Keratinocyte (primary cell): ENCODE measurements around the gene FUT7. TPM values are rescaled to one million over a fixed set of nuclear protein-coding genes. Genes with fewer than 3 reads are reported as not detected.

ENCODE experiments used
- DNase-seq: peaks from one replicate; pipeline ENCODE4 v3.0.0-alpha.2; 2011; ENCODE audit warnings: low read depth, missing footprints, low spot score
- FAIRE-seq: peaks from 2 replicates; lab custom pipeline; 2011; peaks lifted over from hg19 to GRCh38; lab: Jason Lieb, UNC
- H2AFZ ChIP-seq: 2 replicates; pipeline ENCODE4 v1.6.0; 2012; ENCODE audit warnings: low read length, control low read depth, inconsistent platforms; ENCODE audit not compliant: control insufficient read depth
- H3K27ac ChIP-seq: 2 replicates; pipeline ENCODE4 v1.5.1; 2011; ENCODE audit warnings: low read length; ENCODE audit not compliant: control insufficient read depth, insufficient read depth
- H3K27me3 ChIP-seq: 3 replicates; pipeline ENCODE4 v1.6.0; 2011; ENCODE audit warnings: low read length; ENCODE audit not compliant: control insufficient read depth, insufficient read depth; ENCODE audit errors: extremely low read depth
- H3K36me3 ChIP-seq, 2 experiments: 2 replicates in 1 of 2; 3 replicates in 1 of 2; pipeline ENCODE4 v1.5.1; 2011; ENCODE audit warnings: low read length in 2 of 2, mild to moderate bottlenecking in 1 of 2; ENCODE audit not compliant: control insufficient read depth in 2 of 2, insufficient read depth in 2 of 2; ENCODE audit errors: extremely low read depth in 1 of 2
- H3K4me1 ChIP-seq: 3 replicates; pipeline ENCODE4 v1.5.1; 2011; ENCODE audit warnings: low read length; ENCODE audit not compliant: control insufficient read depth, insufficient read depth; ENCODE audit errors: extremely low read depth
- H3K4me2 ChIP-seq: 3 replicates; pipeline ENCODE4 v1.6.0; 2011; ENCODE audit warnings: low read depth, low read length; ENCODE audit not compliant: control insufficient read depth, insufficient read depth; ENCODE audit errors: extremely low read depth
- H3K4me3 ChIP-seq, 3 experiments: fragments of 200-600 bp in 1 of 3; sonication (generic) in 1 of 3; 2 replicates in 2 of 3; 3 replicates in 1 of 3; pipeline ENCODE4 v1.5.1; 2011 to 2016; ENCODE audit warnings: low read length in 3 of 3, mild to moderate bottlenecking in 3 of 3, control low read depth in 2 of 3, inconsistent platforms in 1 of 3, low read depth in 1 of 3, mixed read lengths in 1 of 3, mixed run types in 1 of 3, moderate library complexity in 1 of 3; ENCODE audit not compliant: control insufficient read depth in 2 of 3, insufficient read depth in 2 of 3; ENCODE audit errors: extremely low read depth in 1 of 3
- H3K79me2 ChIP-seq: 2 replicates; pipeline ENCODE4 v1.6.0; 2012; ENCODE audit warnings: low read length; ENCODE audit not compliant: control insufficient read depth, insufficient read depth
- H3K9ac ChIP-seq: 3 replicates; pipeline ENCODE4 v1.6.0; 2011; ENCODE audit warnings: low read length; ENCODE audit not compliant: control insufficient read depth, insufficient read depth; ENCODE audit errors: extremely low read depth
- H3K9me1 ChIP-seq: 3 replicates; pipeline ENCODE4 v1.6.0; 2011; ENCODE audit warnings: low read length; ENCODE audit not compliant: control insufficient read depth, insufficient read depth; ENCODE audit errors: extremely low read depth
- H3K9me3 ChIP-seq: 2 replicates; pipeline ENCODE4 v1.5.1; 2012; ENCODE audit warnings: low read depth, low read length; ENCODE audit not compliant: control insufficient read depth
- H4K20me1 ChIP-seq: 3 replicates; pipeline ENCODE4 v1.6.0; 2011; ENCODE audit warnings: low read length; ENCODE audit not compliant: control insufficient read depth, insufficient read depth; ENCODE audit errors: extremely low read depth
- CTCF ChIP-seq, 3 experiments: IDR thresholded peaks in 1 of 3; conservative IDR thresholded peaks in 1 of 3; optimal IDR thresholded peaks in 1 of 3; 2 replicates in 2 of 3; 3 replicates in 1 of 3; pipeline versions ENCODE3 to v1.5.1; 2011; ENCODE audit warnings: low read length in 3 of 3, mild to moderate bottlenecking in 3 of 3, moderate library complexity in 2 of 3, control low read depth in 1 of 3, inconsistent platforms in 1 of 3; ENCODE audit not compliant: insufficient read depth in 2 of 3; ENCODE audit errors: extremely low read depth in 1 of 3
- EZH2 ChIP-seq: IDR thresholded peaks from one replicate; pipeline ENCODE4 v1.6.1; 2012; ENCODE audit warnings: inconsistent platforms, mild to moderate bottlenecking, low read length, moderate library complexity
- dilution Hi-C: fragments of 300-500 bp; cut with MboI; formaldehyde crosslinking; loops from one replicate; pipeline ENCODE4 v1.7.0; 2020; ENCODE audit warnings: low sequenced_read_pairs; ENCODE audit not compliant: extremely low pct_ligation_motif_present
- polyA plus RNA-seq, 5 experiments: library from polyadenylated mRNA; depleted of rRNA in 3 of 5; stranded (reverse) in 3 of 5; stranded (forward) in 1 of 5; unstranded in 1 of 5; fragments of >200 nt; gene quantifications; 1 replicate in 1 of 5; 2 replicates in 3 of 5; 3 replicates in 1 of 5; pipeline versions ENCODE4 v1.2.1 to v1.2.3, GENCODE V29; 2011 to 2012; ENCODE audit warnings: missing spikeins in 2 of 5, low read depth in 1 of 5, low replicate concordance in 1 of 5

Gene FUT7
- polyA plus RNA-seq, 1 donor (not counting 4 experiments of a cell fraction or from before 2014, with no cell fraction given): not detected

GRCh38 chr9:137065336-137065967, 33.6 kb upstream of the FUT7 start:
- H3K27me3 ChIP-seq: no peaks in the 10 kb centered on the region
- no peaks in the 10 kb centered on the region for H4K20me1 ChIP-seq
- H3K9me1 ChIP-seq: no peaks in the 10 kb centered on the region
- no peak overlapping the region for H2AFZ ChIP-seq
- H3K4me3 ChIP-seq: no peak overlapping the region
- no peak overlapping the region for H3K9ac ChIP-seq
- no peak for TF ChIP-seq EZH2
- dilution Hi-C loops: no loop called here
- H3K9me3 ChIP-seq: no peaks in the 10 kb centered on the region
- no peak overlapping the region for H3K4me2 ChIP-seq
- H3K79me2 ChIP-seq: no peaks in the 10 kb centered on the region
- H3K27ac ChIP-seq: no peak overlapping the region
- peaks cover 22% of the 10 kb centered on the region for H3K4me1 ChIP-seq
- no peaks in the 10 kb centered on the region for H3K36me3 ChIP-seq
- DNase-seq (no peak), FAIRE-seq (no peak)

DNA sequence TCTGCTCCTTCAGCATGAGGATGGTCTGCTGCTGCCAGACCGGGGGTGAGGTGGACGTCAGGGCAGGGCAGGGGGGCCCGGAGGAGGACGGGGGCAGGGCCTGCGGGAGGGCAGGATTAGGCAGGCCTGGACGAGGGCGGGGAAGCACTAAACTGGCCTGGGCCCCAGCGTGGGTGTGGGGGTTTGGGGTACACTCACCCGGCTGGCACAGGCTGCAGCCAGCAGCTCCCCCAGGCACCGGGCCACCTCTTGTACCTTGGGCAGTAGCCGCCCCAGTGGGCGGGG, 32.9 kb upstream of the FUT7 start:
- no peak overlapping the region for H2AFZ ChIP-seq
- no peak for TF ChIP-seq CTCF (optimal IDR thresholded peaks at IDR 0.05 in 1 of 3, IDR thresholded peaks at IDR 0.05 in 1 of 3, conservative IDR thresholded peaks at IDR 0.05 in 1 of 3; ENCODE audit: extremely low read depth in 1 of 3, insufficient read depth in 2 of 3, low read length in 3 of 3)
- no peak overlapping the region for H3K4me2 ChIP-seq
- no peak overlapping the region for H3K4me3 ChIP-seq
- dilution Hi-C loops: no loop called here
- H3K27ac ChIP-seq: no peak overlapping the region
- no peaks in the 10 kb centered on the region for H3K79me2 ChIP-seq
- H3K27me3 ChIP-seq: no peaks in the 10 kb centered on the region
- DNase-seq (no peak), FAIRE-seq (no peak)
- no peaks in the 10 kb centered on the region for H3K9me1 ChIP-seq
- H3K9me3 ChIP-seq: no peaks in the 10 kb centered on the region
- peaks cover 22% of the 10 kb centered on the region for H3K4me1 ChIP-seq
- no peak overlapping the region for H3K9ac ChIP-seq
- H4K20me1 ChIP-seq: no peaks in the 10 kb centered on the region
- H3K36me3 ChIP-seq: no peaks in the 10 kb centered on the region
